OCI-LY1 (cell line): ENCODE measurements around the gene C16orf87.

Experiments used
- H2AFZ ChIP-seq: fragments of 200-600 bp; sonication (generic), shearing (Covaris generic); 2 replicates; pipeline ENCODE4 v1.6.0; 2014; ENCODE audit warnings: antibody characterized with exemption, mild to moderate bottlenecking, low read length
- H3F3A ChIP-seq: fragments of 200-600 bp; sonication (generic), shearing (Covaris generic); 2 replicates; pipeline ENCODE4 v1.6.0; 2014; ENCODE audit warnings: mild to moderate bottlenecking, antibody characterized with exemption, low read length, moderate library complexity; ENCODE audit not compliant: insufficient read depth
- H3K27ac ChIP-seq: fragments of 200-600 bp; sonication (generic); 2 replicates; pipeline ENCODE4 v1.5.1; 2014; ENCODE audit warnings: low read length, mixed run types, mild to moderate bottlenecking, low read depth; ENCODE audit not compliant: poor library complexity, severe bottlenecking
- H3K27me3 ChIP-seq: fragments of 200-600 bp; sonication (generic); 2 replicates; pipeline ENCODE4 v1.6.0; 2014; ENCODE audit warnings: antibody characterized with exemption, mild to moderate bottlenecking, low read length, moderate library complexity; ENCODE audit not compliant: insufficient read depth
- H3K36me3 ChIP-seq: fragments of 200-600 bp; sonication (generic); 2 replicates; pipeline ENCODE4 v1.6.1; 2014; ENCODE audit warnings: mild to moderate bottlenecking, antibody characterized with exemption, low read length, moderate library complexity, mixed read lengths; ENCODE audit not compliant: insufficient read depth
- H3K4me1 ChIP-seq: fragments of 200-600 bp; sonication (generic); 2 replicates; pipeline ENCODE4 v1.5.1; 2014; ENCODE audit warnings: mild to moderate bottlenecking, low read length, moderate library complexity; ENCODE audit not compliant: insufficient read depth, severe bottlenecking
- H3K4me2 ChIP-seq: fragments of 200-600 bp; sonication (generic), shearing (Covaris generic); 2 replicates; pipeline ENCODE4 v1.6.1; 2014; ENCODE audit warnings: low read length
- H3K4me3 ChIP-seq: fragments of 200-600 bp; sonication (generic); 2 replicates; pipeline ENCODE4 v1.5.1; 2014; ENCODE audit warnings: low read length, low read depth, mild to moderate bottlenecking, mixed read lengths; ENCODE audit not compliant: poor library complexity, severe bottlenecking
- H3K79me2 ChIP-seq: fragments of 200-600 bp; shearing (Covaris generic); 2 replicates; pipeline ENCODE4 v1.6.1; 2016; ENCODE audit warnings: mixed run types, low read length, mixed read lengths; ENCODE audit not compliant: insufficient read depth
- H3K9ac ChIP-seq: fragments of 200-600 bp; sonication (generic), shearing (Covaris generic); 2 replicates; pipeline ENCODE4 v1.6.1; 2014; ENCODE audit warnings: mild to moderate bottlenecking, low read length, mixed read lengths
- H3K9me2 ChIP-seq: fragments of 200-600 bp; sonication (generic), shearing (Covaris generic); 2 replicates; pipeline ENCODE4 v1.6.1; 2014; ENCODE audit warnings: low read depth, mild to moderate bottlenecking, low read length, mixed read lengths
- H3K9me3 ChIP-seq: fragments of 200-600 bp; shearing (Covaris generic); 2 replicates; pipeline ENCODE4 v1.6.1; 2014; ENCODE audit warnings: low read length, mixed read lengths
- H4K20me1 ChIP-seq: fragments of 200-600 bp; sonication (generic), shearing (Covaris generic); 2 replicates; pipeline ENCODE4 v1.6.0; 2016; ENCODE audit warnings: mild to moderate bottlenecking, low read length; ENCODE audit not compliant: insufficient read depth
- CTCF ChIP-seq: fragments of 200-600 bp; sonication (generic), shearing (Covaris generic); IDR thresholded peaks from 2 replicates; pipeline ENCODE4 v1.5.1; 2017; ENCODE audit warnings: mild to moderate bottlenecking, antibody characterized with exemption, low read length, moderate library complexity, mixed read lengths
- EZH2 ChIP-seq: fragments of 200-600 bp; sonication (generic), shearing (Covaris generic); IDR thresholded peaks from 2 replicates; pipeline ENCODE4 v1.8.0; 2017; ENCODE audit warnings: borderline replicate concordance, mixed run types, mild to moderate bottlenecking, antibody characterized with exemption, low read length, moderate library complexity, mixed read lengths

The C16orf87 gene

GRCh38 chr16:46765050-46765449 is 65.9 kb downstream of the C16orf87 start:
- H3K9ac ChIP-seq, result no peak overlapping the region
- no peak overlapping the region for H2AFZ ChIP-seq
- H3K27me3 ChIP-seq, result no peaks in the 10 kb centered on the region
- H3K4me3 ChIP-seq, result no peak overlapping the region
- no peaks in the 10 kb centered on the region for H3K9me3 ChIP-seq
- H3F3A ChIP-seq, result no peaks in the 10 kb centered on the region
- H4K20me1 ChIP-seq, result no peaks in the 10 kb centered on the region
- H3K27ac ChIP-seq, result no peak overlapping the region
- TF ChIP-seq CTCF (no peak), EZH2 (no peak)
- no peak overlapping the region for H3K4me2 ChIP-seq
- H3K9me2 ChIP-seq, result no peaks in the 10 kb centered on the region
- H3K36me3 ChIP-seq, result no peaks in the 10 kb centered on the region
- H3K79me2 ChIP-seq, result no peaks in the 10 kb centered on the region
- peaks cover 35% of the 10 kb centered on the region for H3K4me1 ChIP-seq

DNA sequence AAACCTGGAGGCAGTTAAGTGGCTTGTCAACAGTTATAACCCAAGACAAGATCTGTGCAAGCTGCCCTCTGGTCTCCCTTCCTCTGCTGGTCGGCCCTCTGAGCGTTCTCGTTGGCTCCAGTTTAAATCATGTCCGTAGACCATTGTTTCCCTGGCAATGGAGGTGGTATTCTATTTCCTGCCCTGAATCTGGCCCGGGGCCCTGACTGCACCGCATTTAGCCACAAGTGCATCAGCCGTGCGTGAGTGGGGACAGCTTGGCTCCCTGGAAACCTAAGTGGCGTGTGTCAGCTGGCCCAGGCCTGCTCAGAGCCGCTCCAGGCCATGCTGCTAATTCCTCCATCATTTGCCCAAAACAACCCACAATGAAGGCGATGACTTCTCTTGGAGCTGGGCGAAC is 67.8 kb downstream of the C16orf87 start:
- Histone ChIP-seq H3K9me3 (no peaks in the 10 kb centered on the region), H3K4me1 (peaks cover 32% of the 10 kb centered on the region), H3K27ac (peak overlapping the region; percentile 52), H3K27me3 (no peaks in the 10 kb centered on the region), H3K9me2 (no peaks in the 10 kb centered on the region), H3K36me3 (no peaks in the 10 kb centered on the region), H2AFZ (no peak overlapping the region), H3K9ac (no peak overlapping the region; the same call in 1 of the 2 replicates), H3K4me3 (no peak overlapping the region), H4K20me1 (no peaks in the 10 kb centered on the region), H3F3A (no peaks in the 10 kb centered on the region), H3K79me2 (no peaks in the 10 kb centered on the region), H3K4me2 (peak overlapping the region; percentile 3; the same call in 1 of the 2 replicates)
- no peak for TF ChIP-seq EZH2
- no peak for TF ChIP-seq CTCF

DNA sequence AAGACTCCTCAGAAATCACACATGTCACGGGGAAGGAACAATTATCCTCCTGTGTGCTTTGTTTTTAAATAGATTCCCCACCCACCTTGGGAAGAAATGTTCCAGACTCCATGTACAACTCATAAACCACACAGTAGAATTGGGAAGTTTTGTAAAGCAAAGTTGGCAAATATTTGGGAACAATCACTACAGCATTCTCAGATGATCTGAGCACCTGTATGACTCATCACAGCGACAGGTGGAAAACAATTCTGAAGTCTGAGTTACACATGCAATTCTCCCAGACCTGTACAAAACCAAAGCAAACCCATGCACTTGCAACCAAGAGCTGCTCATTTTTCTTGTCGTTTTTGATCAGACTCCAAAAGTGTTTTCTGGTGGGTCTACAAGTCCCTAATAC is 68.4 kb downstream of the C16orf87 start:
- Histone ChIP-seq H3K4me1 (peaks cover 37% of the 10 kb centered on the region), H4K20me1 (no peaks in the 10 kb centered on the region), H3K36me3 (no peaks in the 10 kb centered on the region), H3K9me2 (no peaks in the 10 kb centered on the region), H3F3A (no peaks in the 10 kb centered on the region), H3K4me3 (no peak overlapping the region), H3K79me2 (no peaks in the 10 kb centered on the region), H2AFZ (no peak overlapping the region), H3K27ac (peak overlapping the region; percentile 52), H3K27me3 (no peaks in the 10 kb centered on the region), H3K9ac (no peak overlapping the region; the same call in 1 of the 2 replicates), H3K4me2 (no peak overlapping the region), H3K9me3 (no peaks in the 10 kb centered on the region)
- no peak for TF ChIP-seq EZH2
- no peak for TF ChIP-seq CTCF
